NCI-H748 (cell line): ENCODE data around the gene SOX6.
"Not testable (repeated sequence)": the region's sequence is repeated elsewhere in the genome, so short reads cannot be mapped to it uniquely, and the experiment has no call there.

Experiments
- DNase-seq: peaks from one replicate; lab custom pipeline; 2025; ENCODE audit not compliant: unreplicated experiment; lab: John Stamatoyannopoulos, UW

SOX6 gene

GRCh38 chr11:16155448-16155847 is 200.9 kb downstream of the SOX6 start:
- DNase-seq = no peak

DNA sequence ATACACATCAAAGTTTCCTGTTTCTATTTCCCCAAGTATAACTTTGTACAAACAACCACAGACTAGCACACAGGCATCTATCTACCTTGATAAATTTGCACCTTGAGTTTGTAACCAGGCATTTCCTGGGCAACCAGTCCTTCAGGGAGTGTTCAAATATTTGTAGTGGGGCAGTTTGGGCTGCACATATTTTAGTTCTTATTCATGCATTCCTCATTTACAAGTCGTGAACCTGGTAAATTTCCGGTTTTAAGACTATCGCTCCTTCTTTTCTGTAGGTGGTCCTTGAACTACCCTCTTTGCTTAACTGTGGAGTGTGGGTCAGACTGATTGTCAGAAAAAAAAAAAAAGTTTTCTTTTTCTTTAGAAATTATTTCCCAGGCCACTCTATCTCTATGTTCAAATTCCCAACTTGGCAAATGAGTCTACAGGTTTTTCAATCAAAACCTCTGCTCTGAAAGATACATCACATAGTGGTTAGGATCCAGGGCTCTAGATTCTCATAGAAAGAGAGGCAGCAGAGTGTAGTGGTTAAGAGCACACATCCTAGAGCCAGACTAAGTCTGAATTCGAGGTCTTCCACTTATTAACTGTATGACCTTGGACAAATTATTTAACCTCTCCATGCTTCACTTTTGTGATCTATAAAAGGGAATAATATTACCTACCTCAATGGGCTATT is 201.5 kb downstream of the SOX6 start:
- no peak for DNase-seq

- DNase-seq = no peak
Observed at GRCh38 chr11:16153951-16154350, 202.4 kb downstream of the SOX6 start.

DNA sequence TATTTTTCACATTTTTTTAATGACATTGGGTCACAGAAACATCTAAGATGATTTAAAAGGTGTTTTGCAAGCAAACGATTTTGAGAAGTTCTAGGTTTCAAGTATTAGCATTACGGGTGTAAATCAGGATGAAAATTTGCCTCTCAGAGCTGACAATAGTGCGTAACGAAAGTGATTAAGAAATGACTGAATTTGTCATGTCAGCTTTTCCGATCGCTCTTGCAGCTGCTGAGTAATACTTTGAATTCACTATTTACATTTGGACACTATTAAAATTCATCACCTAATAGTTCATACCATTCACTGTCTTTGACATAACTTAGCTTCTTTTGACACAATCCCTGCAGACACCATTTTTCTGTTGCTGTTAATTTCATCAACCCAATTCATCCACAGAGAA is 205.2 kb downstream of the SOX6 start:
- no peak for DNase-seq

GRCh38 chr11:16149476-16149875 is 206.9 kb downstream of the SOX6 start:
- DNase-seq = peak; percentile 9

DNA sequence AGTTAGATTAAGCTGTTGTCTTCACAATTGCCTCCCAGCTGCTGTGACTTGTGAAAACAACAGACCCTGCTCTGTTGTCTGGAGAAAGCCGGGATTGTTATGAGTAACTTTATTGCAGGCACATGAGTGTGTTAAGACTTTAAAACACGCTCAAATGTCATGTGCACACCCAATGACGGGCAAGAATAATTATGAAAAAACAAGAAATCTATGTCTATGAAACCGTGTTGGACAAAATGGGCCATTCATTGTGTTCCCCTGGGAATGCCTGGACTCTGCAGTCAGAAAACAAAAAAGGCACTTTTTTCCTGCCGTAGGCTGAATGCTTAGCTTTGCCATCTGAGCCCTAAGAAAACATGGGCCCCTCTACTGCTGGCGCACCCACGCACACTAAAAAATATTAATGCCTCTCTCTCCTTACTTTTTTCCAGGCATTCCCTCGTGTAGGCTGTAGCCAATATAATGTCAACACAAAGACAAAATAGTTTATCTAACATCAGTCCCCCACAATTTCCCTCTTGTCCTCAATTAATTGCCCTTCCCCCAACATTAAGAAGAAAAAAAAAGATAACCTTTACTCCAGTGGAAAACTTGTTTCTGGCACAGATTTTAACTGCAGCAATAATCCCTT is 207.9 kb downstream of the SOX6 start:
- DNase-seq = peak; percentile 89

GRCh38 chr11:16146980-16147379 is 209.4 kb downstream of the SOX6 start:
- DNase-seq = not testable (repeated sequence)

- not testable (repeated sequence) for DNase-seq
Observed at GRCh38 chr11:16141614-16142013, 214.7 kb downstream of the SOX6 start.

DNA sequence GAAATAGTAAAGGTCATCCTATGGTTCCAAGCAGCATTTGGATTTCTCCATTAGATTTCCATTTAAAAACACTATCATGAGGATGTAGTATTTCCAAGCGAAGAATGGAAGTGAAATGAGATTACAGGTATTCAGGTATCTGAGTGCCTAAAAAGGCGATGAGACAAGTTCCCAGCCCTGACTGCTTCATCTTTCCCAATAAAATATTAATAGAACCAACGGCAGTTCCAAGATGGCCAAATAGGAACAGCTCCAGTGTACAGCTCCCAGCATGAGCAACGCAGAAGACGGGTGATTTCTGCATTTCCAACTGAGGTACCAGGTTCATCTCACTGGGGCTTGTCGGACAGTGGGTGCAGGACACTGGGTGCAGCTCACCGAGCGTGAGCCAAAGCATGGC is 215.2 kb downstream of the SOX6 start:
- DNase-seq = not testable (repeated sequence)

DNA sequence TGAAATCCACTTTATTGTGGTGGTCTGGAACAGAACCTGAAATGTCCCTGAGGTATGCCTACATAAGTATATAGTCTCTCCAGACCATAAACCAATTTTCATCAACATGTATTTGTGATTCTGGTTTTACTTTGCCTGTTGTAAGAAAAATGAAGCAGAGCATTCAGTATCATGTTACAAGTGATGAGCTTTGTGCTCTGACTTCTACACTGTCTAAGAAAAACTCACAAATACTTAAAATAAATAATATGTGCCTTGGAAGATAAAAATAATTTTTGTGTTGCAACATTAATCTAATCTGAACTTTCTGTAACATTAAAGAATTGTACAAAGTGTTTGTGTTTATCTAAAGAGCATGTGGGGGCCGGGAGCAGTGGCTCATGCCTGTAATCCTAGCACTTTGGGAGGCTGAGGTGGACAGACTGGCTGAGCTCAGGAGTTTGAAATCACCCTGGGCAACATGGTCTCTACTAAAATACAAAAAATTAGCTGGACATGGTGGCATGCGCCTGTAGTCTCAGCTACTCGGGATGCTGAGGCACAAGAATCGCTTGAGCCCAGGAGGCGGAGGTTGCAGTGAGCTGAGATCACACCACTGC is 219.5 kb downstream of the SOX6 start:
- DNase-seq = no peak

DNA sequence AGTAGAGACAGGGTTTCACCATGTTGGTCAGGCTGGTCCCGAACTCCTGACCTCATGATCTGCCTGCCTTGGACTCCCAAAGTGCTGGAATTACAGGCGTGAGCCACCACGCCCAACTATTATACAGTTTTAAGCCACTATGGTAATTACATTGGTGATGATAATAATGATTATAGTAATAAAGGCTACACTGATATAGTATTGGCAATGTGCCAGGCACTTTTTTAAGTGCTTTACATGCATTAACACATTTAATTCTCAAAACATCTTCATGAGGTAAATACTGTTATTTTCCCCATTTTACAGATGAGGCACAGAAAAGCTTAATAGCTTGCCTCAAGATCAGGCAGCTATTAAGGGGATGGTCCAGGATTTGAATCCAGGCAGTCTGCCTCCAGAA is 222.5 kb downstream of the SOX6 start:
- DNase-seq = peak; percentile 39

- peak; percentile 18 for DNase-seq
Observed at GRCh38 chr11:16127732-16128131, 228.6 kb downstream of the SOX6 start.

- DNase-seq = peak; percentile 97
Observed at GRCh38 chr11:16126362-16126761, 230.0 kb downstream of the SOX6 start.

DNA sequence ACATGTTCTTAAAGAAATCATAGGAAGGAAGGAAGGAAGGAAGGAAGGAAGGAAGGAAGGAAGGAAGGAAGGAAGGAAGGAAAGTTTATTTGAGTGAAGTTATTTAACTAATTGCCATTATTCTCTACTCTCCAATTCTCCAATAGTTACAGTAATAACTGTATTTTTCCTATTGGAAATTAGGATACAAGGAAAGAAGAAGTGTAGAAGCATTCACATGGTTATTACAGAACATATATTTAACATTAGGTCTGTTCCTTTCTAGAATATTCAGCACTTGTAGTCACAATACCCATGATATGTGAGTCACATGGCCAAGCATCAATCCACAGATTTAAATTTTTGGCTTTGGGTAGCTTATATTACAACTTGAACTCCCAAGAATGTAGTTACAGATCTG is 230.6 kb downstream of the SOX6 start:
- DNase-seq = no peak

GRCh38 chr11:16124390-16124789 is 232.0 kb downstream of the SOX6 start:
- DNase-seq = no peak

DNA sequence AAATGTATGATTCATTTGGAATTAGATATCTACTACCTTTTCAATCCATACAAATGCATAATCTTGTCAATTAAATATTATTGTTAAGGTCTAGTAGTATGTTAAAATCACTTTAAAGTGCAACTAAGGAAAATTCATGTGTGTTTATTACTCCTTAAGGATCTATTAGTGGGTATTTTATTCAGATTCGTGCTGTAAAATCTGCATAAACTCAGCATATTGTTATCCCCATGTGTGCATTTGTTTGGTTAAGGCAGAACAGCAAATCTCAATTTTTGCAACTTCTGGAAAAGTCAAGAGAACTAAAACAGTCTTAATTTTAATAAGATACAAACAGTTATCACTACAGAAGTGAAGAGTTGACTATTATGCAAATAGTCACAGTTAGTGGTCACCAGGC is 234.5 kb downstream of the SOX6 start:
- no peak for DNase-seq

DNA sequence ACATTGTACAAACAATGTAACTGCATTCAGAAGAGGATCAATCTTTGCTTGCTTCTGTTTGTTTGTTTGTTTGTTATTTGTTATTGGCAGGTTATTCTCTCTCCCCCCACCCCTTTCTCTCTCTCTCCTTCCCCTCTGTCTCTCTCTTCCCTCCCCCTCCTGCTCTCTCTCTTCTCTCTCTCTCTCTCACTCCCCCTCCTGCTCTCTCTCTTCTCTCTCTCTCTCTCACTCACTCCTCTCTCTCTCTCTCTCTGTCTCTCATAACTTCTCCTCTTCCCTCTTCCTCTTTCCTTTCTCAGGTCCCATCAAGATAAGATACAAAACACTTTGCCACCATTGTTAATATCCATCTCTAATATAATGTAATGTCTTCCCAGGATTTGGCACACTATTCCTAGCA is 236.3 kb downstream of the SOX6 start:
- DNase-seq = no peak

GRCh38 chr11:16117989-16118756 is 238.2 kb downstream of the SOX6 start:
- peak; percentile 77 for DNase-seq

DNA sequence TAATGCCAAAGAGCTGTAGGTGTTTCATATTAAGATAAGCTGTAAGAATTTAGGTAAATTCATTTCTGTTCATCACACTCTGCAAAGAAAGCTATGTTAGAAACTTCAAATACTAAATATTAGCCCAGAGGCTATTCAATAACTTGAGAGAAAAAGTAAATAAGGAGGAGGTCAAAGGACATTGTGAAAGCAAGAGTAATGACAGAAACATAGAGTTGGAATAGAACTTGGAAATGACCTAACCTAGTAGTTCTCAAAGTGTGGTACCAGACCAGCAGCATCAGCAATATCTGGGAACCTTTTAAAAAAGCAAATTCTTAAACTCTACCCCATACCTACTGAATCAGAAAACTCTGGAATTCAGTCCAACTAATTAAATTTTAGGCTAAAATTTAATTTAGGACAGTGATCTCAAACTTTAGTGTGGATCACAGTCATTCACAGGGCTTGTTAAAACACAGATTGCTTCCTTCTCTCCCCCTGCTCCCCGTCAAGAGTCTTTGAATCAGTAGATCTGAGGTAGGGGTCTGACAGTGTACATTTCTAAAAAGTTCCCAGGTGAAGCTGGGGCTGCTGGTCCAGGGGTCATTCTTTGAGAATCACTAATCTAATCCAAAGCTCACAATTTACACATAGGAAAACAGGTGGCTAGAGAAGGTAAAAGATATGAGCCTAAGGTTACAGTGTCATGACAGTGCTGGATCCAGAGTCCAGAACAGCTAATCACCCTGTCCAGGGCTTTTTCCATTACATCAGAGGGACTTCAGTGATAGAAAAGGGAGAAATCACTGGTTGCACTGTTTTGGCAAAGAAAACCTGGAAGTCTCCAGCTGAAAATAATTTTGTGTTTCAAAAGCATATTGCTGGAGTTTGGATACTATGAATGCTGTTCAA is 241.1 kb downstream of the SOX6 start:
- no peak for DNase-seq

GRCh38 chr11:16114431-16114830 is 241.9 kb downstream of the SOX6 start:
- DNase-seq = no peak

DNA sequence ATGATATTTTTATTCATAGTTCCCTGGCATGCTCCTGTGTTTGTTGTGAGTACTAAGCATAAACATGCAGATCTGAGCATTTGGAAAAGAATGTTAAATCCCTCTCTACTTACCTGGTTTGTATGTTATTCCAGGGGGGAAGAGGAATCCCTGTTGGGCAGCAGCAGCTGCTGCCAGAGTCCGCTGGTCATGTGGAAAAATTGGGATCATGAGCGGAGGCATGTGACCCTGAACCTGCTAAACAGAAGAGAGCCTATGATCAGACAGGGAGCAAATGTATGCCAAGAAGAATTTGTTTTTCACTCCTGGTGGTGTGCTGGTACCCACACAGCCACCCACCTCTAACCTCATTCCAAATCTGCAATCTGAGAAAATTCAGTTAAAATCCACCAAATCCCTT is 244.7 kb downstream of the SOX6 start:
- DNase-seq = peak; percentile 30
